HEK293 (cell line): Measurements from ENCODE around the gene ST7.

Experiments
- CTCF ChIA-PET: fragments of 350-600 bp; formaldehyde crosslinking; extraction: SDS; loops from one replicate; lab custom pipeline; 2021; ENCODE audit warnings: antibody characterized with exemption; lab: Yijun Ruan, JAX
- POLR2A ChIA-PET: fragments of 300-600 bp; formaldehyde crosslinking; extraction: SDS; loops from one replicate; lab custom pipeline; 2020; ENCODE audit warnings: antibody characterized with exemption, inconsistent platforms; lab: Yijun Ruan, JAX
- H3K27ac ChIP-seq: fragments of 200-500 bp; sonication (Bioruptor generic); 2 replicates; pipeline ENCODE4 v1.5.1; 2014; ENCODE audit warnings: low read depth, low read length, control low read depth, inconsistent platforms; ENCODE audit errors: extremely low read depth
- H3K36me3 ChIP-seq, 2 experiments: fragments of 200-500 bp in 1 of 2; sonication (Bioruptor generic) in 1 of 2; 1 replicate in 1 of 2; 2 replicates in 1 of 2; pipeline ENCODE4 v1.5.1; 2014 to 2017; ENCODE audit warnings: inconsistent platforms in 2 of 2, low read length in 2 of 2; ENCODE audit not compliant: control insufficient read depth in 2 of 2, insufficient read depth in 1 of 2
- H3K4me1 ChIP-seq: fragments of 200-500 bp; sonication (Bioruptor generic); 2 replicates; pipeline ENCODE4 v1.5.1; 2014; ENCODE audit warnings: mild to moderate bottlenecking, low read length, inconsistent platforms; ENCODE audit not compliant: control insufficient read depth, insufficient read depth
- H3K4me3 ChIP-seq: 2 replicates; pipeline ENCODE4 v1.5.1; 2011; ENCODE audit warnings: low read depth, mild to moderate bottlenecking, control low read depth, low read length, moderate library complexity
- H3K9me3 ChIP-seq: fragments of 200-500 bp; sonication (Bioruptor generic); 2 replicates; pipeline ENCODE4 v1.5.1; 2014; ENCODE audit warnings: low read depth, low read length, inconsistent platforms; ENCODE audit not compliant: control insufficient read depth, insufficient read depth
- MZF1 ChIP-seq: fragments of 450-650 bp; formaldehyde crosslinking; IDR thresholded peaks from 2 replicates; pipeline ENCODE4 v1.5.1; 2017; ENCODE audit warnings: missing biosample characterization, missing genetic modification characterization, borderline replicate concordance
- PRDM1 ChIP-seq: fragments of 450-650 bp; formaldehyde crosslinking; IDR thresholded peaks from 2 replicates; pipeline ENCODE4; 2016; ENCODE audit warnings: missing biosample characterization, missing genetic modification characterization
- YY2 ChIP-seq: fragments of 450-650 bp; formaldehyde crosslinking; IDR thresholded peaks from 2 replicates; pipeline ENCODE4 v1.5.1; 2016; ENCODE audit warnings: missing biosample characterization, missing genetic modification characterization
- ZBTB1 ChIP-seq: fragments of 450-650 bp; formaldehyde crosslinking; IDR thresholded peaks from 2 replicates; pipeline ENCODE4 v1.5.1; 2016; ENCODE audit warnings: missing biosample characterization, missing genetic modification characterization
- ZFP37 ChIP-seq: fragments of 450-650 bp; formaldehyde crosslinking; IDR thresholded peaks from 2 replicates; pipeline ENCODE4 v1.5.1; 2016; ENCODE audit warnings: missing biosample characterization, missing genetic modification characterization
- ZNF133 ChIP-seq: fragments of 450-650 bp; formaldehyde crosslinking; IDR thresholded peaks from 2 replicates; pipeline ENCODE4 v1.5.1; 2016; ENCODE audit warnings: missing biosample characterization, missing genetic modification characterization
- ZNF140 ChIP-seq: fragments of 450-650 bp; formaldehyde crosslinking; IDR thresholded peaks from 2 replicates; pipeline ENCODE4 v1.5.1; 2016; ENCODE audit warnings: missing biosample characterization, missing genetic modification characterization
- ZNF155 ChIP-seq: fragments of 450-650 bp; formaldehyde crosslinking; IDR thresholded peaks from 2 replicates; pipeline ENCODE4 v1.5.1; 2016; ENCODE audit warnings: missing biosample characterization, missing genetic modification characterization
- ZNF16 ChIP-seq: fragments of 450-650 bp; formaldehyde crosslinking; IDR thresholded peaks from 2 replicates; pipeline ENCODE4 v1.5.1; 2016; ENCODE audit warnings: low read depth, missing biosample characterization, missing genetic modification characterization
- ZNF214 ChIP-seq: fragments of 450-650 bp; formaldehyde crosslinking; IDR thresholded peaks from 2 replicates; pipeline ENCODE4 v1.5.1; 2017; ENCODE audit warnings: missing biosample characterization, mild to moderate bottlenecking, missing genetic modification characterization, borderline replicate concordance
- ZNF221 ChIP-seq: fragments of 450-650 bp; formaldehyde crosslinking; IDR thresholded peaks from 2 replicates; pipeline ENCODE4 v1.5.1; 2017; ENCODE audit warnings: missing biosample characterization, missing genetic modification characterization, borderline replicate concordance
- ZNF248 ChIP-seq: fragments of 450-650 bp; formaldehyde crosslinking; IDR thresholded peaks from 2 replicates; pipeline ENCODE4 v1.5.1; 2017; ENCODE audit warnings: missing biosample characterization, missing genetic modification characterization
- ZNF266 ChIP-seq: fragments of 450-650 bp; formaldehyde crosslinking; IDR thresholded peaks from 2 replicates; pipeline ENCODE4 v1.5.1; 2016; ENCODE audit warnings: missing biosample characterization, missing genetic modification characterization, low read depth
- ZNF311 ChIP-seq: fragments of 450-650 bp; formaldehyde crosslinking; IDR thresholded peaks from 2 replicates; pipeline ENCODE4 v1.5.1; 2017; ENCODE audit warnings: missing biosample characterization, missing genetic modification characterization, borderline replicate concordance
- ZNF48 ChIP-seq: fragments of 450-650 bp; formaldehyde crosslinking; IDR thresholded peaks from 2 replicates; pipeline ENCODE4 v1.5.1; 2016; ENCODE audit warnings: missing biosample characterization, missing genetic modification characterization
- ZNF610 ChIP-seq: fragments of 450-650 bp; formaldehyde crosslinking; IDR thresholded peaks from 2 replicates; pipeline ENCODE4 v1.5.1; 2016; ENCODE audit warnings: missing biosample characterization, missing genetic modification characterization, borderline replicate concordance
- ZNF654 ChIP-seq: fragments of 450-650 bp; formaldehyde crosslinking; IDR thresholded peaks from 2 replicates; pipeline ENCODE4 v1.5.1; 2016; ENCODE audit warnings: low read depth, missing biosample characterization, missing genetic modification characterization
- ZNF830 ChIP-seq: fragments of 450-650 bp; IDR thresholded peaks from 2 replicates; pipeline ENCODE4 v1.5.0; 2018; ENCODE audit warnings: missing biosample characterization, missing genetic modification characterization, low read depth, mild to moderate bottlenecking, moderate library complexity
- ZNF837 ChIP-seq: fragments of 450-650 bp; formaldehyde crosslinking; IDR thresholded peaks from 2 replicates; pipeline ENCODE4 v1.5.1; 2016; ENCODE audit warnings: missing biosample characterization, missing genetic modification characterization
- ZXDB ChIP-seq: fragments of 450-650 bp; formaldehyde crosslinking; IDR thresholded peaks from 2 replicates; pipeline ENCODE4 v1.5.1; 2016; ENCODE audit warnings: missing biosample characterization, missing genetic modification characterization
- TF ChIP-seq, protein P1 (sequence below): fragments of 450-650 bp; formaldehyde crosslinking; IDR thresholded peaks from 2 replicates; pipeline ENCODE4 v1.5.1; 2016; ENCODE audit warnings: missing biosample characterization, missing genetic modification characterization
- TF ChIP-seq, protein P2 (sequence below): fragments of 450-650 bp; formaldehyde crosslinking; IDR thresholded peaks from 2 replicates; pipeline ENCODE4 v1.5.1; 2016; ENCODE audit warnings: missing biosample characterization, missing genetic modification characterization
- TF ChIP-seq, protein P3 (sequence below): fragments of 450-650 bp; formaldehyde crosslinking; IDR thresholded peaks from 2 replicates; pipeline ENCODE4 v1.5.1; 2016; ENCODE audit warnings: missing biosample characterization, missing genetic modification characterization, borderline replicate concordance
- TF ChIP-seq, protein P4 (sequence below): sonication (generic); formaldehyde crosslinking; IDR thresholded peaks from 2 replicates; pipeline ENCODE4 v1.8.1; 2022; ENCODE audit warnings: mild to moderate bottlenecking, moderate library complexity, missing genetic modification reagents

The ST7 gene

GRCh38 chr7:117211614-117212013 lies 258.3 kb downstream of the ST7 start (continued):
- TF ChIP-seq, protein P1, sequence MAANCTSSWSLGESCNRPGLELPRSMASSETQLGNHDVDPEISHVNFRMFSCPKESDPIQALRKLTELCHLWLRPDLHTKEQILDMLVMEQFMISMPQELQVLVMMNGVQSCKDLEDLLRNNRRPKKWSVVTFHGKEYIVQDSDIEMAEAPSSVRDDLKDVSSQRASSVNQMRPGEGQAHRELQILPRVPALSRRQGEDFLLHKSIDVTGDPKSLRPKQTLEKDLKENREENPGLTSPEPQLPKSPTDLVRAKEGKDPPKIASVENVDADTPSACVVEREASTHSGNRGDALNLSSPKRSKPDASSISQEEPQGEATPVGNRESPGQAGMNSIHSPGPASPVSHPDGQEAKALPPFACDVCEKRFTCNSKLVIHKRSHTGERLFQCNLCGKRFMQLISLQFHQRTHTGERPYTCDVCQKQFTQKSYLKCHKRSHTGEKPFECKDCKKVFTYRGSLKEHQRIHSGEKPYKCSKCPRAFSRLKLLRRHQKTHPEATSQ (tag by site-specific recombination) = no peak
- no peak for TF ChIP-seq ZNF16 (tag by site-specific recombination)

- Histone ChIP-seq H3K4me3 (no peak overlapping the region), H3K4me1 (no peaks in the 10 kb centered on the region), H3K9me3 (no peaks in the 10 kb centered on the region), H3K27ac (no peak overlapping the region), H3K36me3 (peaks cover 0 to 5% of the 10 kb centered on the region in 2 experiments; a peak in 1 of 3 replicates)
- ChIA-PET CTCF (interaction anchor here (0.6 to 1.7 kb wide), 30 partner anchors 8 to 1296 kb away, joined by 3 to 19 read pairs (median 3); no protein-coding TSS in a partner anchor), POLR2A (no interaction called here)
- TF ChIP-seq ZNF48 (no peak), ZNF837 (no peak), ZNF155 (no peak), ZNF133 (tag by site-specific recombination) (no peak), ZNF610 (tag by site-specific recombination) (no peak), ZFP37 (tag by site-specific recombination) (no peak), ZXDB (tag by site-specific recombination) (no peak), ZNF140 (tag by site-specific recombination) (no peak), ZNF214 (tag by site-specific recombination) (no peak), YY2 (tag by site-specific recombination) (no peak), ZBTB1 (tag by site-specific recombination) (no peak), ZNF266 (tag by site-specific recombination) (no peak), ZNF311 (tag by site-specific recombination) (no peak), PRDM1 (tag by site-specific recombination) (no peak), MZF1 (tag by site-specific recombination) (no peak), ZNF654 (tag by site-specific recombination) (peak; percentile 86), ZNF221 (tag by site-specific recombination) (no peak), ZNF248 (tag by site-specific recombination) (no peak), ZNF830 (no peak)
- TF ChIP-seq, protein P2, sequence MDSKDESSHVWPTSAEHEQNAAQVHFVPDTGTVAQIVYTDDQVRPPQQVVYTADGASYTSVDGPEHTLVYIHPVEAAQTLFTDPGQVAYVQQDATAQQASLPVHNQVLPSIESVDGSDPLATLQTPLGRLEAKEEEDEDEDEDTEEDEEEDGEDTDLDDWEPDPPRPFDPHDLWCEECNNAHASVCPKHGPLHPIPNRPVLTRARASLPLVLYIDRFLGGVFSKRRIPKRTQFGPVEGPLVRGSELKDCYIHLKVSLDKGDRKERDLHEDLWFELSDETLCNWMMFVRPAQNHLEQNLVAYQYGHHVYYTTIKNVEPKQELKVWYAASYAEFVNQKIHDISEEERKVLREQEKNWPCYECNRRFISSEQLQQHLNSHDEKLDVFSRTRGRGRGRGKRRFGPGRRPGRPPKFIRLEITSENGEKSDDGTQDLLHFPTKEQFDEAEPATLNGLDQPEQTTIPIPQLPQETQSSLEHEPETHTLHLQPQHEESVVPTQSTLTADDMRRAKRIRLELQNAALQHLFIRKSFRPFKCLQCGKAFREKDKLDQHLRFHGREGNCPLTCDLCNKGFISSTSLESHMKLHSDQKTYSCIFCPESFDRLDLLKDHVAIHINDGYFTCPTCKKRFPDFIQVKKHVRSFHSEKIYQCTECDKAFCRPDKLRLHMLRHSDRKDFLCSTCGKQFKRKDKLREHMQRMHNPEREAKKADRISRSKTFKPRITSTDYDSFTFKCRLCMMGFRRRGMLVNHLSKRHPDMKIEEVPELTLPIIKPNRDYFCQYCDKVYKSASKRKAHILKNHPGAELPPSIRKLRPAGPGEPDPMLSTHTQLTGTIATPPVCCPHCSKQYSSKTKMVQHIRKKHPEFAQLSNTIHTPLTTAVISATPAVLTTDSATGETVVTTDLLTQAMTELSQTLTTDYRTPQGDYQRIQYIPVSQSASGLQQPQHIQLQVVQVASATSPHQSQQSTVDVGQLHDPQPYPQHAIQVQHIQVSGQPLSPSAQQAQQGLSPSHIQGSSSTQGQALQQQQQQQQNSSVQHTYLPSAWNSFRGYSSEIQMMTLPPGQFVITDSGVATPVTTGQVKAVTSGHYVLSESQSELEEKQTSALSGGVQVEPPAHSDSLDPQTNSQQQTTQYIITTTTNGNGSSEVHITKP (tag by site-specific recombination) = no peak
- TF ChIP-seq, protein P3, sequence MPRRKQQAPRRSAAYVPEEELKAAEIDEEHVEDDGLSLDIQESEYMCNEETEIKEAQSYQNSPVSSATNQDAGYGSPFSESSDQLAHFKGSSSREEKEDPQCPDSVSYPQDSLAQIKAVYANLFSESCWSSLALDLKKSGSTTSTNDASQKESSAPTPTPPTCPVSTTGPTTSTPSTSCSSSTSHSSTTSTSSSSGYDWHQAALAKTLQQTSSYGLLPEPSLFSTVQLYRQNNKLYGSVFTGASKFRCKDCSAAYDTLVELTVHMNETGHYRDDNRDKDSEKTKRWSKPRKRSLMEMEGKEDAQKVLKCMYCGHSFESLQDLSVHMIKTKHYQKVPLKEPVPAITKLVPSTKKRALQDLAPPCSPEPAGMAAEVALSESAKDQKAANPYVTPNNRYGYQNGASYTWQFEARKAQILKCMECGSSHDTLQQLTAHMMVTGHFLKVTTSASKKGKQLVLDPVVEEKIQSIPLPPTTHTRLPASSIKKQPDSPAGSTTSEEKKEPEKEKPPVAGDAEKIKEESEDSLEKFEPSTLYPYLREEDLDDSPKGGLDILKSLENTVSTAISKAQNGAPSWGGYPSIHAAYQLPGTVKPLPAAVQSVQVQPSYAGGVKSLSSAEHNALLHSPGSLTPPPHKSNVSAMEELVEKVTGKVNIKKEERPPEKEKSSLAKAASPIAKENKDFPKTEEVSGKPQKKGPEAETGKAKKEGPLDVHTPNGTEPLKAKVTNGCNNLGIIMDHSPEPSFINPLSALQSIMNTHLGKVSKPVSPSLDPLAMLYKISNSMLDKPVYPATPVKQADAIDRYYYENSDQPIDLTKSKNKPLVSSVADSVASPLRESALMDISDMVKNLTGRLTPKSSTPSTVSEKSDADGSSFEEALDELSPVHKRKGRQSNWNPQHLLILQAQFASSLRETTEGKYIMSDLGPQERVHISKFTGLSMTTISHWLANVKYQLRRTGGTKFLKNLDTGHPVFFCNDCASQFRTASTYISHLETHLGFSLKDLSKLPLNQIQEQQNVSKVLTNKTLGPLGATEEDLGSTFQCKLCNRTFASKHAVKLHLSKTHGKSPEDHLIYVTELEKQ = no peak
- TF ChIP-seq, protein P4, sequence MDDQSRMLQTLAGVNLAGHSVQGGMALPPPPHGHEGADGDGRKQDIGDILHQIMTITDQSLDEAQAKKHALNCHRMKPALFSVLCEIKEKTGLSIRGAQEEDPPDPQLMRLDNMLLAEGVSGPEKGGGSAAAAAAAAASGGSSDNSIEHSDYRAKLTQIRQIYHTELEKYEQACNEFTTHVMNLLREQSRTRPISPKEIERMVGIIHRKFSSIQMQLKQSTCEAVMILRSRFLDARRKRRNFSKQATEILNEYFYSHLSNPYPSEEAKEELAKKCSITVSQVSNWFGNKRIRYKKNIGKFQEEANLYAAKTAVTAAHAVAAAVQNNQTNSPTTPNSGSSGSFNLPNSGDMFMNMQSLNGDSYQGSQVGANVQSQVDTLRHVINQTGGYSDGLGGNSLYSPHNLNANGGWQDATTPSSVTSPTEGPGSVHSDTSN (CRISPR knock-in tag) = no peak
Observed at GRCh38 chr7:117212969-117213877, 259.9 kb downstream of the ST7 start.
